HG03457 (cell line): Measurements from ENCODE around the gene KRTAP10-7.

Experiments
- ATAC-seq: cut with Tn5 transposase; IDR thresholded peaks from one replicate; pipeline ENCODE4 v1.9.1; 2021; ENCODE audit warnings: moderate number of reproducible peaks; ENCODE audit not compliant: unreplicated experiment

Gene KRTAP10-7

DNA sequence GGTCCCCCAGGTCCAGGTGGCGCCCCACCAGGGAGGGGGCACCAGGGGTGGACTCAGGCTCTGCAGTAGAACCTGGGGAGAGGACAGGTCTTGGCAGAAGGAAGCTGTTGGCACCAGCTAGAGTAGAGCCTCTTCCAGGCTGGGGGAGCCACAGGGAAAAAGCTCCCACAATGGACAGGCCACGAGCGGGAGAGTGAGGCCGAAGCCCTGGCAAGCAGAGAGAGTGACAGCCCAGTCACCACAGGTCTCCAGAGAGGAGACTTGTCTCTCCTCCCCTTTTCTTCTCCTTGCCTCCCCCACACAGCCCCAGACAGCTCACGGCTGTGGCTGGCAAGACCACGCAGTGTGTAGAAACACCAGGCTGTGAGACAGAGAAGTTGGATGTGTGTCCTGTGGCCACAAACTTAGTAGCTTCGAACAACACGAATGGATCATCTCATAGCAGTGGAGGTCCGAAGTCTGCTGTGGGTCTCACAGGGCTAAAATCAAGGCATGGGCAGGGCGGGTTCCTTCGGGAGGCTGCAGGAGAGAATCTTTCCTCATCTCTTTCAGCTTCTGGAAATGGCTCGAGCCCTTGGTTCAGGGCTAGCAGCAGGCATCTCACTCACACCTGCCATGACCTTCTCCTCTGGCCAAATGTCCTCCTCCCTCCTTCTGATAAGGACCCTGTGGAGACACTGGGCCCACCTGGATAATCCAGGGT lies 50.7 kb downstream of the KRTAP10-7 start:
- ATAC-seq = no peak
